CD4-positive, alpha-beta memory T cell (primary cell): ENCODE data around the gene COL13A1. TPM values are rescaled to one million over a fixed set of nuclear protein-coding genes. Genes with fewer than 3 reads are reported as not detected.

Source experiments
- CTCF ChIA-PET: fragments of 350-600 bp; sonication (Branson Sonifier 250); formaldehyde crosslinking; loops from one replicate; lab custom pipeline; 2021; ENCODE audit warnings: inconsistent platforms; ENCODE audit not compliant: partially characterized antibody; lab: Charles Lee
- POLR2A ChIA-PET: fragments of 350-600 bp; sonication (Branson Sonifier 250); formaldehyde crosslinking; loops from one replicate; lab custom pipeline; 2021; ENCODE audit not compliant: partially characterized antibody; lab: Charles Lee
- DNase-seq, 5 donors: peaks; one replicate each; pipeline versions ENCODE4 v3.0.0 to v3.0.0-alpha.2; 2020 to 2022; ENCODE audit warnings: mixed read lengths in 1 of 5
- H3K27ac ChIP-seq: one replicate; pipeline ENCODE4 v1.7.0; 2013; ENCODE audit warnings: low read depth, low read length
- H3K27me3 ChIP-seq: 2 replicates; pipeline ENCODE4 v1.7.0; 2013; ENCODE audit warnings: mild to moderate bottlenecking, low read length, moderate library complexity; ENCODE audit not compliant: insufficient read depth
- H3K36me3 ChIP-seq: 2 replicates; pipeline ENCODE4 v1.7.0; 2013; ENCODE audit warnings: mild to moderate bottlenecking, low read length, moderate library complexity; ENCODE audit not compliant: insufficient read depth
- H3K4me1 ChIP-seq: 2 replicates; pipeline ENCODE4 v1.7.0; 2013; ENCODE audit warnings: mild to moderate bottlenecking, low read length, moderate library complexity; ENCODE audit not compliant: insufficient read depth
- H3K4me3 ChIP-seq, 2 donors: one replicate each; pipeline ENCODE4 v1.7.0; 2013; ENCODE audit warnings: low read length in 2 of 2, mild to moderate bottlenecking in 1 of 2
- H3K9me3 ChIP-seq, 2 donors: one replicate each; pipeline ENCODE4 v1.7.0; 2013; ENCODE audit warnings: low read length in 2 of 2, control low read depth in 1 of 2; ENCODE audit not compliant: control insufficient read depth in 1 of 2
- H3K27ac Mint-ChIP-seq, 7 donors: one replicate each; pipeline ENCODE4 v1.8.0; 2020 to 2021; ENCODE audit warnings: mixed read lengths in 7 of 7, mild to moderate bottlenecking in 6 of 7, inconsistent platforms in 3 of 7, moderate library complexity in 3 of 7
- H3K27me3 Mint-ChIP-seq, 2 donors: one replicate each; pipeline ENCODE4 v1.8.0; 2020 to 2021; ENCODE audit warnings: mixed read lengths in 2 of 2
- H3K36me3 Mint-ChIP-seq, 2 donors: one replicate each; pipeline ENCODE4 v1.8.0; 2020 to 2021; ENCODE audit warnings: mixed read lengths in 2 of 2, inconsistent platforms in 1 of 2, mild to moderate bottlenecking in 1 of 2
- H3K4me1 Mint-ChIP-seq, 4 donors: one replicate each; pipeline ENCODE4 v1.8.0; 2020 to 2021; ENCODE audit warnings: mixed read lengths in 4 of 4, mild to moderate bottlenecking in 1 of 4
- H3K4me3 Mint-ChIP-seq, 8 donors: one replicate each; pipeline ENCODE4 v1.8.0; 2020 to 2021; ENCODE audit warnings: mixed read lengths in 8 of 8, mild to moderate bottlenecking in 7 of 8, moderate library complexity in 6 of 8, inconsistent platforms in 3 of 8
- H3K9me3 Mint-ChIP-seq, 8 donors: one replicate each; pipeline ENCODE4 v1.8.0; 2020 to 2021; ENCODE audit warnings: mixed read lengths in 8 of 8, mild to moderate bottlenecking in 5 of 8, inconsistent platforms in 3 of 8, moderate library complexity in 1 of 8
- intact Hi-C: fragments of 100-400 bp; cut with micrococcal nuclease; formaldehyde crosslinking; loops from one replicate; pipeline ENCODE4 v1.15.1; 2023
- polyA plus RNA-seq, 2 donors: library from polyadenylated mRNA; unstranded; fragments of 300-500 nt; fragmentation: Illumina TruSeq; gene quantifications; one replicate each; pipeline ENCODE4 v1.2.3, GENCODE V29; 2021
- total RNA-seq, 2 experiments: library from RNA; stranded (reverse); gene quantifications; one replicate each; pipeline ENCODE4 v1.2.3, GENCODE V29; 2021

COL13A1 gene
- total and polyA plus RNA-seq, 4 experiments from 2014 or later = not detected

- no peak overlapping the region for H3K27ac Mint-ChIP-seq
- Histone ChIP-seq H3K4me3 (no peak overlapping the region), H3K27ac (no peak overlapping the region), H3K9me3 (no peaks in the 10 kb centered on the region), H3K36me3 (no peaks in the 10 kb centered on the region), H3K4me1 (no peaks in the 10 kb centered on the region), H3K27me3 (no peaks in the 10 kb centered on the region)
- ChIA-PET CTCF (interaction anchor here (1.2 to 1.6 kb wide), 3 partner anchors 9 to 40 kb away, joined by 3 to 5 read pairs (median 4); no protein-coding TSS in a partner anchor), POLR2A (no interaction called here)
- no peak for DNase-seq
- H3K9me3 Mint-ChIP-seq = peaks cover 0 to 1% (median 0%) of the 10 kb centered on the region in 8 donors
- H3K4me3 Mint-ChIP-seq = no peak overlapping the region
- H3K27me3 Mint-ChIP-seq = peaks cover 1 to 6% of the 10 kb centered on the region in 2 donors
- no peaks in the 10 kb centered on the region for H3K36me3 Mint-ChIP-seq
- intact Hi-C loops = loop anchor here (10.0 kb wide), 1 partner anchor 283 kb away; the partner anchor contains the start of gene FAM241B
- no peaks in the 10 kb centered on the region for H3K4me1 Mint-ChIP-seq
These were observed 116.3 kb downstream of the COL13A1 start for GRCh38 chr10:69918036-69918435.

GRCh38 chr10:69919250-69919649 is 117.5 kb downstream of the COL13A1 start:
- no peaks in the 10 kb centered on the region for H3K36me3 Mint-ChIP-seq
- H3K4me3 Mint-ChIP-seq = no peak overlapping the region
- H3K4me1 ChIP-seq = no peaks in the 10 kb centered on the region
- peaks cover 1 to 9% of the 10 kb centered on the region in 2 donors for H3K27me3 Mint-ChIP-seq
- H3K27me3 ChIP-seq = no peaks in the 10 kb centered on the region
- no peak overlapping the region for H3K27ac Mint-ChIP-seq
- ChIA-PET CTCF (interaction anchor here (1.2 kb wide), 1 partner anchor 9 kb away, joined by 3 read pairs; no protein-coding TSS in a partner anchor), POLR2A (no interaction called here)
- peaks cover 0 to 1% (median 0%) of the 10 kb centered on the region in 8 donors for H3K9me3 Mint-ChIP-seq
- no peak for DNase-seq
- H3K9me3 ChIP-seq = no peaks in the 10 kb centered on the region
- no peak overlapping the region for H3K4me3 ChIP-seq
- no peaks in the 10 kb centered on the region for H3K4me1 Mint-ChIP-seq
- no peak overlapping the region for H3K27ac ChIP-seq
- intact Hi-C loops = loop anchor here (10.0 kb wide), 1 partner anchor 284 kb away; the partner anchor contains the start of gene FAM241B
- no peaks in the 10 kb centered on the region for H3K36me3 ChIP-seq

GRCh38 chr10:69925111-69925510 is 123.4 kb downstream of the COL13A1 start:
- Histone ChIP-seq H3K9me3 (no peaks in the 10 kb centered on the region), H3K27ac (no peak overlapping the region), H3K36me3 (no peaks in the 10 kb centered on the region), H3K4me3 (no peak overlapping the region), H3K27me3 (no peaks in the 10 kb centered on the region), H3K4me1 (no peaks in the 10 kb centered on the region)
- intact Hi-C loops = no loop called here
- no peak overlapping the region for H3K27ac Mint-ChIP-seq
- H3K4me3 Mint-ChIP-seq = no peak overlapping the region
- H3K27me3 Mint-ChIP-seq = peaks cover 4 to 15% of the 10 kb centered on the region in 2 donors
- POLR2A ChIA-PET = no interaction called here
- CTCF ChIA-PET = interaction anchor here (0.7 to 2.9 kb wide), 2 partner anchors 11 to 34 kb away, joined by 3 to 13 read pairs; no protein-coding TSS in a partner anchor
- no peaks in the 10 kb centered on the region for H3K36me3 Mint-ChIP-seq
- no peaks in the 10 kb centered on the region for H3K4me1 Mint-ChIP-seq
- no peak for DNase-seq
- H3K9me3 Mint-ChIP-seq = peaks cover 0 to 3% (median 0%) of the 10 kb centered on the region in 8 donors

GRCh38 chr10:69928339-69928738 is 126.6 kb downstream of the COL13A1 start:
- H3K36me3 ChIP-seq = no peaks in the 10 kb centered on the region
- no peak overlapping the region for H3K27ac ChIP-seq
- Mint-ChIP-seq H3K27me3 (peaks cover 5 to 24% of the 10 kb centered on the region in 2 donors), H3K27ac (no peak overlapping the region), H3K9me3 (peaks cover 0 to 3% (median 0%) of the 10 kb centered on the region in 8 donors), H3K4me1 (no peaks in the 10 kb centered on the region), H3K36me3 (no peaks in the 10 kb centered on the region), H3K4me3 (no peak overlapping the region)
- CTCF ChIA-PET = interaction anchor here (1.0 kb wide), 1 partner anchor 10 kb away, joined by 3 read pairs; no protein-coding TSS in a partner anchor
- intact Hi-C loops = no loop called here
- DNase-seq = no peak
- no peaks in the 10 kb centered on the region for H3K27me3 ChIP-seq
- H3K9me3 ChIP-seq = no peaks in the 10 kb centered on the region
- no peaks in the 10 kb centered on the region for H3K4me1 ChIP-seq
- POLR2A ChIA-PET = no interaction called here
- H3K4me3 ChIP-seq = no peak overlapping the region

DNA sequence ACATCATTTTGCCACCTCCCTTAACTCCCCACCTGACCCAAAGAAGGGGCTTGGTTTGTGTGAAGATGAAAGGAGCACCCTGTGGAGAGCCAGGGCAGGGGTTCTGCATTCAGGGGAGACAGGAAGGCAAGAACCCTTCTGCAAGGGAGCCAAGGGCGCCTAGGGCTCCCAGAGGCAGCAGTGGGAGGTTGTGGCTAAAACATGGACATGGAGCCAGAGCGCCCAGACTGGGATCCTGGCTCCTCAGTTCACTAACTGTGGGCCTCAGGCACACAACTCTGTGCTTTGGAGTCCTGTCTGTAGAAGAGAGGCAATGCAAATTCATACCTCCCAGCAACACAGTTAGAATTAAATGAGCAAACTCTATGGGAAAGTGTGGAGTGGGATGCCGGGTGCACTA is 127.9 kb downstream of the COL13A1 start:
- H3K4me1 Mint-ChIP-seq = no peaks in the 10 kb centered on the region
- ChIA-PET POLR2A (no interaction called here), CTCF (no interaction called here)
- DNase-seq = no peak
- no peak overlapping the region for H3K27ac Mint-ChIP-seq
- Histone ChIP-seq H3K4me1 (no peaks in the 10 kb centered on the region), H3K27ac (no peak overlapping the region), H3K9me3 (no peaks in the 10 kb centered on the region), H3K4me3 (no peak overlapping the region), H3K36me3 (no peaks in the 10 kb centered on the region), H3K27me3 (no peaks in the 10 kb centered on the region)
- H3K36me3 Mint-ChIP-seq = no peaks in the 10 kb centered on the region
- H3K4me3 Mint-ChIP-seq = peak overlapping the region in 1 of 8 donors; percentile 20
- peaks cover 0 to 3% (median 0%) of the 10 kb centered on the region in 8 donors for H3K9me3 Mint-ChIP-seq
- peaks cover 4 to 24% of the 10 kb centered on the region in 2 donors for H3K27me3 Mint-ChIP-seq
- intact Hi-C loops = no loop called here

DNA sequence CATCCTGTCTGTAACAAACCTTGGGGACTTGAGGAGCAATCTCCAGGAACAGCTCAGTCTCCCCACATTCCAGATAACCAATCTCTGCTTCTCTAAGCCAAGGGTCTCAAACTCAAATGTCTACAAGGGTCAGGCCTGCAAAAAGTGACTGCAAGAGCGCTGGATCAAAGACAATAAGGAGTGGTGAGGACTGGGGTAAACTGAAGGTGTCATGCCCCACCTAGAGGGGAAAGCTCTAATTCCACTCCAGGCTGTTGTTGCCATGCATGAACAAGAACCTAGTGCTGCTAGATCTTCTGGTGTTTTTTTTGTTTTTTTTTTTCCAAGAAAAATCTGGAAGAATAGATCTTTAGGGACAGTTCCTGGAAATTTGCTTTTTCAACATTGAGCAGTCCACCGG is 133.1 kb downstream of the COL13A1 start:
- Mint-ChIP-seq H3K36me3 (no peaks in the 10 kb centered on the region), H3K27ac (no peak overlapping the region), H3K4me1 (no peaks in the 10 kb centered on the region), H3K27me3 (peaks cover 1 to 16% of the 10 kb centered on the region in 2 donors), H3K4me3 (no peak overlapping the region), H3K9me3 (no peaks in the 10 kb centered on the region)
- H3K36me3 ChIP-seq = no peaks in the 10 kb centered on the region
- intact Hi-C loops = no loop called here
- no peak overlapping the region for H3K4me3 ChIP-seq
- H3K9me3 ChIP-seq = no peaks in the 10 kb centered on the region
- CTCF ChIA-PET = interaction anchor here (0.8 kb wide), 1 partner anchor 10 kb away, joined by 3 read pairs; no protein-coding TSS in a partner anchor
- no peak for DNase-seq
- POLR2A ChIA-PET = no interaction called here
- H3K4me1 ChIP-seq = no peaks in the 10 kb centered on the region
- H3K27ac ChIP-seq = no peak overlapping the region
- no peaks in the 10 kb centered on the region for H3K27me3 ChIP-seq

GRCh38 chr10:69936091-69936490 is 134.4 kb downstream of the COL13A1 start:
- intact Hi-C loops = no loop called here
- no peak overlapping the region for H3K27ac Mint-ChIP-seq
- H3K4me1 ChIP-seq = no peaks in the 10 kb centered on the region
- no peaks in the 10 kb centered on the region for H3K9me3 ChIP-seq
- H3K4me1 Mint-ChIP-seq = no peaks in the 10 kb centered on the region
- H3K36me3 Mint-ChIP-seq = no peaks in the 10 kb centered on the region
- CTCF ChIA-PET = no interaction called here
- no peak overlapping the region for H3K4me3 ChIP-seq
- no peaks in the 10 kb centered on the region for H3K36me3 ChIP-seq
- H3K27me3 ChIP-seq = no peaks in the 10 kb centered on the region
- POLR2A ChIA-PET = no interaction called here
- no peak overlapping the region for H3K27ac ChIP-seq
- no peak overlapping the region for H3K4me3 Mint-ChIP-seq
- peaks cover 0 to 4% (median 0%) of the 10 kb centered on the region in 8 donors for H3K9me3 Mint-ChIP-seq
- H3K27me3 Mint-ChIP-seq = peaks cover 1 to 13% of the 10 kb centered on the region in 2 donors
- no peak for DNase-seq
